Mucosa of stomach (tissue), 1 donor: Measurements from ENCODE around the gene SLX4.

ENCODE experiments used
- H3K27me3 ChIP-seq: one replicate; pipeline ENCODE4 v1.7.0; 2013; ENCODE audit warnings: mild to moderate bottlenecking, low read length; ENCODE audit not compliant: control insufficient read depth, insufficient read depth
- H3K36me3 ChIP-seq: one replicate; pipeline ENCODE4 v1.7.0; 2013; ENCODE audit warnings: low read length; ENCODE audit not compliant: control insufficient read depth, insufficient read depth
- H3K4me1 ChIP-seq: one replicate; pipeline ENCODE4 v1.7.0; 2013; ENCODE audit warnings: mild to moderate bottlenecking, low read length; ENCODE audit not compliant: control insufficient read depth, insufficient read depth
- H3K4me3 ChIP-seq: one replicate; pipeline ENCODE4 v1.7.0; 2013; ENCODE audit warnings: low read length
- H3K9ac ChIP-seq: one replicate; pipeline ENCODE4 v1.7.0; 2013; ENCODE audit warnings: mild to moderate bottlenecking, low read length, moderate library complexity
- H3K9me3 ChIP-seq: one replicate; pipeline ENCODE4 v1.7.0; 2013; ENCODE audit warnings: mild to moderate bottlenecking, low read length, moderate library complexity; ENCODE audit not compliant: control insufficient read depth
- donor health status: Pancreatic carcinoma.

Gene SLX4

GRCh38 chr16:3595110-3595486 is 16.3 kb downstream of the SLX4 start:
- H3K4me3 ChIP-seq = no peak overlapping the region
- no peaks in the 10 kb centered on the region for H3K4me1 ChIP-seq
- H3K27me3 ChIP-seq = no peaks in the 10 kb centered on the region
- H3K9me3 ChIP-seq = no peaks in the 10 kb centered on the region
- no peaks in the 10 kb centered on the region for H3K36me3 ChIP-seq
- H3K9ac ChIP-seq = no peak overlapping the region

- Histone ChIP-seq H3K4me3 (no peak overlapping the region), H3K4me1 (no peaks in the 10 kb centered on the region), H3K36me3 (no peaks in the 10 kb centered on the region), H3K27me3 (no peaks in the 10 kb centered on the region), H3K9ac (no peak overlapping the region), H3K9me3 (no peaks in the 10 kb centered on the region)
These were observed 16.9 kb downstream of the SLX4 start for GRCh38 chr16:3594316-3595109.

GRCh38 chr16:3592559-3592958 is 18.8 kb downstream of the SLX4 start:
- no peaks in the 10 kb centered on the region for H3K36me3 ChIP-seq
- H3K4me3 ChIP-seq = no peak overlapping the region
- H3K27me3 ChIP-seq = no peaks in the 10 kb centered on the region
- no peaks in the 10 kb centered on the region for H3K4me1 ChIP-seq
- H3K9me3 ChIP-seq = no peaks in the 10 kb centered on the region
- no peak overlapping the region for H3K9ac ChIP-seq

GRCh38 chr16:3591991-3592390 is 19.4 kb downstream of the SLX4 start:
- no peak overlapping the region for H3K9ac ChIP-seq
- H3K4me3 ChIP-seq = no peak overlapping the region
- no peaks in the 10 kb centered on the region for H3K27me3 ChIP-seq
- H3K4me1 ChIP-seq = no peaks in the 10 kb centered on the region
- H3K9me3 ChIP-seq = no peaks in the 10 kb centered on the region
- H3K36me3 ChIP-seq = no peaks in the 10 kb centered on the region

GRCh38 chr16:3591436-3591803 is 20.0 kb downstream of the SLX4 start:
- no peaks in the 10 kb centered on the region for H3K4me1 ChIP-seq
- H3K36me3 ChIP-seq = no peaks in the 10 kb centered on the region
- H3K9me3 ChIP-seq = no peaks in the 10 kb centered on the region
- no peak overlapping the region for H3K4me3 ChIP-seq
- no peak overlapping the region for H3K9ac ChIP-seq
- no peaks in the 10 kb centered on the region for H3K27me3 ChIP-seq

GRCh38 chr16:3590736-3591435 is 20.5 kb downstream of the SLX4 start:
- no peaks in the 10 kb centered on the region for H3K36me3 ChIP-seq
- no peak overlapping the region for H3K9ac ChIP-seq
- H3K4me1 ChIP-seq = no peaks in the 10 kb centered on the region
- no peaks in the 10 kb centered on the region for H3K27me3 ChIP-seq
- H3K9me3 ChIP-seq = no peaks in the 10 kb centered on the region
- no peak overlapping the region for H3K4me3 ChIP-seq

- Histone ChIP-seq H3K27me3 (no peaks in the 10 kb centered on the region), H3K9ac (no peak overlapping the region), H3K4me1 (no peaks in the 10 kb centered on the region), H3K36me3 (no peaks in the 10 kb centered on the region), H3K9me3 (no peaks in the 10 kb centered on the region), H3K4me3 (no peak overlapping the region)
These were observed 21.3 kb downstream of the SLX4 start for GRCh38 chr16:3589991-3590701.

GRCh38 chr16:3589441-3589921 is 21.9 kb downstream of the SLX4 start:
- H3K9ac ChIP-seq = no peak overlapping the region
- no peak overlapping the region for H3K4me3 ChIP-seq
- H3K4me1 ChIP-seq = no peaks in the 10 kb centered on the region
- no peaks in the 10 kb centered on the region for H3K36me3 ChIP-seq
- no peaks in the 10 kb centered on the region for H3K9me3 ChIP-seq
- no peaks in the 10 kb centered on the region for H3K27me3 ChIP-seq

- H3K27me3 ChIP-seq = no peaks in the 10 kb centered on the region
- no peaks in the 10 kb centered on the region for H3K9me3 ChIP-seq
- no peak overlapping the region for H3K4me3 ChIP-seq
- H3K4me1 ChIP-seq = no peaks in the 10 kb centered on the region
- H3K36me3 ChIP-seq = no peaks in the 10 kb centered on the region
- H3K9ac ChIP-seq = no peak overlapping the region
These were observed 22.4 kb downstream of the SLX4 start for GRCh38 chr16:3589001-3589400.

GRCh38 chr16:3587547-3588110 is 23.8 kb downstream of the SLX4 start:
- H3K4me3 ChIP-seq = no peak overlapping the region
- H3K9ac ChIP-seq = no peak overlapping the region
- no peaks in the 10 kb centered on the region for H3K9me3 ChIP-seq
- H3K27me3 ChIP-seq = no peaks in the 10 kb centered on the region
- no peaks in the 10 kb centered on the region for H3K4me1 ChIP-seq
- H3K36me3 ChIP-seq = no peaks in the 10 kb centered on the region

- Histone ChIP-seq H3K9me3 (no peaks in the 10 kb centered on the region), H3K9ac (no peak overlapping the region), H3K4me1 (no peaks in the 10 kb centered on the region), H3K27me3 (no peaks in the 10 kb centered on the region), H3K36me3 (no peaks in the 10 kb centered on the region), H3K4me3 (no peak overlapping the region)
These were observed 27.0 kb downstream of the SLX4 start for GRCh38 chr16:3584412-3584811.
